Liver (tissue), 9 donors: Measurements from ENCODE around the gene DDHD1. TPM values are rescaled to one million over a fixed set of nuclear protein-coding genes. Genes with fewer than 3 reads are reported as not detected.

Experiments used
- DNase-seq: peaks from one replicate; pipeline ENCODE4 v3.0.0-alpha.2; 2017; ENCODE audit warnings: low spot score
- H3K27ac ChIP-seq, 2 donors: one replicate each; pipeline ENCODE4 v1.7.0; 2013; ENCODE audit warnings: inconsistent platforms in 2 of 2, low read length in 2 of 2, control low read depth in 1 of 2, low read depth in 1 of 2, mild to moderate bottlenecking in 1 of 2
- H3K27me3 ChIP-seq, 4 donors: one replicate each; pipeline versions ENCODE4 v1.6.1 to v1.7.0; 2013; ENCODE audit warnings: low read length in 3 of 4, inconsistent platforms in 1 of 4, mild to moderate bottlenecking in 1 of 4, moderate library complexity in 1 of 4; ENCODE audit not compliant: control insufficient read depth in 4 of 4, insufficient read depth in 4 of 4
- H3K36me3 ChIP-seq, 4 donors: one replicate each; pipeline versions ENCODE4 v1.6.1 to v1.7.0; 2013; ENCODE audit warnings: low read length in 3 of 4, mild to moderate bottlenecking in 3 of 4, low read depth in 1 of 4, moderate library complexity in 1 of 4; ENCODE audit not compliant: control insufficient read depth in 4 of 4, insufficient read depth in 3 of 4
- H3K4me1 ChIP-seq, 4 donors: one replicate each; pipeline versions ENCODE4 v1.6.1 to v1.7.0; 2013; ENCODE audit warnings: low read length in 3 of 4, mild to moderate bottlenecking in 3 of 4, moderate library complexity in 1 of 4; ENCODE audit not compliant: control insufficient read depth in 4 of 4, insufficient read depth in 4 of 4
- H3K4me3 ChIP-seq, 3 donors: one replicate each; pipeline versions ENCODE4 v1.6.1 to v1.7.0; 2013; ENCODE audit warnings: low read length in 3 of 3, control low read depth in 1 of 3, low read depth in 1 of 3, mild to moderate bottlenecking in 1 of 3
- H3K9ac ChIP-seq, 2 donors: one replicate each; pipeline ENCODE4 v1.7.0; 2013; ENCODE audit warnings: low read length in 2 of 2, mild to moderate bottlenecking in 2 of 2, moderate library complexity in 2 of 2, control low read depth in 1 of 2, low read depth in 1 of 2
- H3K9me3 ChIP-seq, 4 donors: one replicate each; pipeline versions ENCODE4 v1.6.1 to v1.7.0; 2013; ENCODE audit warnings: low read length in 3 of 4; ENCODE audit not compliant: control insufficient read depth in 4 of 4
- EGR1 ChIP-seq, 2 donors: IDR thresholded peaks; 2 replicates each; pipeline ENCODE4 v1.6.1; 2016 to 2018; ENCODE audit warnings: antibody characterized with exemption in 2 of 2, low read depth in 2 of 2
- FOXA1 ChIP-seq: IDR thresholded peaks from 2 replicates; pipeline ENCODE4 v1.6.1; 2016; ENCODE audit warnings: antibody characterized with exemption
- FOXA2 ChIP-seq: IDR thresholded peaks from 2 replicates; pipeline ENCODE4 v1.6.1; 2016; ENCODE audit warnings: antibody characterized with exemption
- GABPA ChIP-seq, 2 donors: IDR thresholded peaks in 1 of 2; conservative IDR thresholded peaks in 1 of 2; 2 replicates each; pipeline ENCODE4 v1.6.1; 2016; ENCODE audit warnings: antibody characterized with exemption in 2 of 2, mild to moderate bottlenecking in 1 of 2, moderate library complexity in 1 of 2
- HNF4A ChIP-seq, 2 donors: conservative IDR thresholded peaks; 2 replicates each; pipeline ENCODE4 v1.6.1; 2016; ENCODE audit warnings: antibody characterized with exemption in 2 of 2, mild to moderate bottlenecking in 2 of 2
- HNF4G ChIP-seq: IDR thresholded peaks from 2 replicates; pipeline ENCODE4 v1.6.1; 2016; ENCODE audit warnings: antibody characterized with exemption
- JUND ChIP-seq, 2 donors: IDR thresholded peaks; 2 replicates each; pipeline ENCODE4 v1.6.1; 2016; ENCODE audit warnings: antibody characterized with exemption in 2 of 2
- NR2F2 ChIP-seq: IDR thresholded peaks from 2 replicates; pipeline ENCODE4 v1.6.1; 2016; ENCODE audit warnings: antibody characterized with exemption
- RAD21 ChIP-seq, 2 donors: IDR thresholded peaks; 2 replicates each; pipeline ENCODE4 v1.6.1; 2016; ENCODE audit warnings: antibody characterized with exemption in 2 of 2, mild to moderate bottlenecking in 2 of 2
- REST ChIP-seq: IDR thresholded peaks from 2 replicates; pipeline ENCODE4 v1.6.1; 2016; ENCODE audit warnings: antibody characterized with exemption, mild to moderate bottlenecking
- RXRA ChIP-seq, 2 donors: IDR thresholded peaks; 2 replicates each; pipeline ENCODE4 v1.6.1; 2017 to 2018; ENCODE audit warnings: antibody characterized with exemption in 2 of 2, mild to moderate bottlenecking in 1 of 2
- SP1 ChIP-seq: IDR thresholded peaks from 2 replicates; pipeline ENCODE4 v1.6.1; 2018; ENCODE audit warnings: antibody characterized with exemption, mild to moderate bottlenecking
- TAF1 ChIP-seq: conservative IDR thresholded peaks from 2 replicates; pipeline ENCODE4 v1.6.1; 2016; ENCODE audit warnings: antibody characterized with exemption, mild to moderate bottlenecking
- YY1 ChIP-seq: IDR thresholded peaks from 2 replicates; pipeline ENCODE4 v1.6.1; 2016; ENCODE audit warnings: antibody characterized with exemption, mild to moderate bottlenecking
- WGBS: extraction: QIAGEN DNeasy Blood & Tissue Kit; methylation state at CpG from one replicate; pipeline ENCODE4 v1.1.7; 2013; 5-methylcytosine and 5-hydroxymethylcytosine counted together
- polyA plus RNA-seq, 2 donors: library from polyadenylated mRNA; stranded (reverse) in 1 of 2; unstranded in 1 of 2; fragments of 200-250 nt in 1 of 2; fragments of >200 nt in 1 of 2; fragmentation: Nextera tagmentation in 1 of 2; extraction: Ambion mirVana in 1 of 2; gene quantifications; one replicate each; pipeline versions ENCODE4 v1.2.1 to v1.2.3, GENCODE V29; 2013 to 2015
- total RNA-seq, 2 donors: library from RNA; depleted of rRNA; stranded (reverse); fragments of >200 nt; gene quantifications; one replicate each; pipeline ENCODE4 v1.2.3, GENCODE V29; 2014
- TF ChIP-seq, protein P1 (sequence below): IDR thresholded peaks from 2 replicates; pipeline ENCODE4 v1.6.1; 2016; ENCODE audit warnings: antibody characterized with exemption
- TF ChIP-seq, protein P2 (sequence below): IDR thresholded peaks from 2 replicates; pipeline ENCODE4 v1.6.1; 2016; ENCODE audit warnings: antibody characterized with exemption
- TF ChIP-seq, protein P3 (sequence below): IDR thresholded peaks from 2 replicates; pipeline ENCODE4 v1.6.1; 2016; ENCODE audit warnings: antibody characterized with exemption
- TF ChIP-seq, protein P4 (sequence below): fragments of 150-350 bp; IDR thresholded peaks from 2 replicates; pipeline ENCODE4 v1.5.1; 2017; ENCODE audit warnings: improper control_type of control experiment, low read depth, low read length; ENCODE audit not compliant: missing input control
- donor health status: healthy.
- donor health status: healthy.
- donor health status: healthy.
- donor health status: healthy.
- donor health status: healthy.

Gene DDHD1
- total and polyA plus RNA-seq, 4 donors, result 1.3 to 14.3 (median 5.2) TPM

DNA sequence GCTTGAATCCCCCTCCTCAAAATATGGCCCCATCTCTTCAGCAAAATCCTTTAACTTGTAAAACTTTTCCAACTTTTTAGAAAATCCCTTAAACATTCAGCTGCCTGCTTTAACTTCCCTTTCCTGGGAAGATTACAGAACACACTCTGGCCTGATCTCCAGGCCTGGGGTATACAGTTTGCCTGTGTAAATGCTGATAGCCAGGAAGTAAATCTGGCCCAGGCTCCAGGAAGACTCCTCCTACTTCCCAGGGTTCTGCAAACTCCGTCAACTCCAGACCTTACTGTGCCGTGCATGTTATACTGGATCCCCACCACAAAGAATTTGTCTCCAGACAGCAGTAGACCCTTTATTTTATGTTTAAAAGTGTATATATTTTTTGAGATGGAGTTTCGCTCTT lies 135.3 kb downstream of the DDHD1 start:
- no peak overlapping the region for H3K9ac ChIP-seq
- TF ChIP-seq HNF4G (no peak), TAF1 (no peak), FOXA2 (no peak), YY1 (no peak), SP1 (no peak), HNF4A (conservative IDR thresholded peaks at IDR 0.05) (no peak), JUND (IDR thresholded peaks at IDR 0.05) (no peak), GABPA (IDR thresholded peaks at IDR 0.05 in 1 of 2, conservative IDR thresholded peaks at IDR 0.05 in 1 of 2) (no peak), NR2F2 (no peak), RXRA (IDR thresholded peaks at IDR 0.05) (no peak), REST (no peak), EGR1 (IDR thresholded peaks at IDR 0.05; ENCODE audit: low read depth in 2 of 2) (no peak), FOXA1 (no peak), RAD21 (IDR thresholded peaks at IDR 0.05) (no peak)
- TF ChIP-seq, protein P1, sequence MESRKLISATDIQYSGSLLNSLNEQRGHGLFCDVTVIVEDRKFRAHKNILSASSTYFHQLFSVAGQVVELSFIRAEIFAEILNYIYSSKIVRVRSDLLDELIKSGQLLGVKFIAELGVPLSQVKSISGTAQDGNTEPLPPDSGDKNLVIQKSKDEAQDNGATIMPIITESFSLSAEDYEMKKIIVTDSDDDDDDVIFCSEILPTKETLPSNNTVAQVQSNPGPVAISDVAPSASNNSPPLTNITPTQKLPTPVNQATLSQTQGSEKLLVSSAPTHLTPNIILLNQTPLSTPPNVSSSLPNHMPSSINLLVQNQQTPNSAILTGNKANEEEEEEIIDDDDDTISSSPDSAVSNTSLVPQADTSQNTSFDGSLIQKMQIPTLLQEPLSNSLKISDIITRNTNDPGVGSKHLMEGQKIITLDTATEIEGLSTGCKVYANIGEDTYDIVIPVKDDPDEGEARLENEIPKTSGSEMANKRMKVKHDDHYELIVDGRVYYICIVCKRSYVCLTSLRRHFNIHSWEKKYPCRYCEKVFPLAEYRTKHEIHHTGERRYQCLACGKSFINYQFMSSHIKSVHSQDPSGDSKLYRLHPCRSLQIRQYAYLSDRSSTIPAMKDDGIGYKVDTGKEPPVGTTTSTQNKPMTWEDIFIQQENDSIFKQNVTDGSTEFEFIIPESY, result no peak
- TF ChIP-seq, protein P2, sequence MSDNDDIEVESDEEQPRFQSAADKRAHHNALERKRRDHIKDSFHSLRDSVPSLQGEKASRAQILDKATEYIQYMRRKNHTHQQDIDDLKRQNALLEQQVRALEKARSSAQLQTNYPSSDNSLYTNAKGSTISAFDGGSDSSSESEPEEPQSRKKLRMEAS, result no peak
- TF ChIP-seq, protein P3, sequence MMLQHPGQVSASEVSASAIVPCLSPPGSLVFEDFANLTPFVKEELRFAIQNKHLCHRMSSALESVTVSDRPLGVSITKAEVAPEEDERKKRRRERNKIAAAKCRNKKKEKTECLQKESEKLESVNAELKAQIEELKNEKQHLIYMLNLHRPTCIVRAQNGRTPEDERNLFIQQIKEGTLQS, result no peak
- TF ChIP-seq, protein P4, sequence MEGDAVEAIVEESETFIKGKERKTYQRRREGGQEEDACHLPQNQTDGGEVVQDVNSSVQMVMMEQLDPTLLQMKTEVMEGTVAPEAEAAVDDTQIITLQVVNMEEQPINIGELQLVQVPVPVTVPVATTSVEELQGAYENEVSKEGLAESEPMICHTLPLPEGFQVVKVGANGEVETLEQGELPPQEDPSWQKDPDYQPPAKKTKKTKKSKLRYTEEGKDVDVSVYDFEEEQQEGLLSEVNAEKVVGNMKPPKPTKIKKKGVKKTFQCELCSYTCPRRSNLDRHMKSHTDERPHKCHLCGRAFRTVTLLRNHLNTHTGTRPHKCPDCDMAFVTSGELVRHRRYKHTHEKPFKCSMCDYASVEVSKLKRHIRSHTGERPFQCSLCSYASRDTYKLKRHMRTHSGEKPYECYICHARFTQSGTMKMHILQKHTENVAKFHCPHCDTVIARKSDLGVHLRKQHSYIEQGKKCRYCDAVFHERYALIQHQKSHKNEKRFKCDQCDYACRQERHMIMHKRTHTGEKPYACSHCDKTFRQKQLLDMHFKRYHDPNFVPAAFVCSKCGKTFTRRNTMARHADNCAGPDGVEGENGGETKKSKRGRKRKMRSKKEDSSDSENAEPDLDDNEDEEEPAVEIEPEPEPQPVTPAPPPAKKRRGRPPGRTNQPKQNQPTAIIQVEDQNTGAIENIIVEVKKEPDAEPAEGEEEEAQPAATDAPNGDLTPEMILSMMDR, result no peak
- no peaks in the 10 kb centered on the region for H3K27me3 ChIP-seq
- no peaks in the 10 kb centered on the region for H3K36me3 ChIP-seq
- no peaks in the 10 kb centered on the region for H3K9me3 ChIP-seq
- 87% methylated on average over 3 of the region's 3 CpGs for WGBS
- H3K27ac ChIP-seq, result no peak overlapping the region
- DNase-seq, result no peak
- no peaks in the 10 kb centered on the region for H3K4me1 ChIP-seq
- H3K4me3 ChIP-seq, result no peak overlapping the region
